ENCODE data around the gene GPR141.

DNA sequence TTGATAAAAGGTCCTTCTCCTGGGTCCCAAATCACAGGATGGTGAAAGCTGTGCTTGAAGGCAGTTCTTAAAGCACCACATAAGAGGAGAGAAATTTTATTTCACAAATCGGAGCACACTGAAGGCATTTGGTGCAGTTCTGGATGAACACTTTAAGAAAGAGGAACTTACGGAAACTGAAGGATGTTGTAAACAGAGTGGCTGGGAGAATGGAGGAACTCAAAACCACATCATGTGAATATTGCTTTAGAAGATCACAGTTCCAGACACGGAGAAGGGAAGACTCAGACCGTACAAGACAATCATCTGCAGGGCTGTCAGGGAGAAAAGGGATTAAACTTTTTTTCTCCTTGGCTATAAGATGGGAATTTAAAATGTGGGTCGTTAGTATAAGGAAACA is 9.0 kb upstream of the GPR141 start:
- TF ChIP-seq, protein P1, sequence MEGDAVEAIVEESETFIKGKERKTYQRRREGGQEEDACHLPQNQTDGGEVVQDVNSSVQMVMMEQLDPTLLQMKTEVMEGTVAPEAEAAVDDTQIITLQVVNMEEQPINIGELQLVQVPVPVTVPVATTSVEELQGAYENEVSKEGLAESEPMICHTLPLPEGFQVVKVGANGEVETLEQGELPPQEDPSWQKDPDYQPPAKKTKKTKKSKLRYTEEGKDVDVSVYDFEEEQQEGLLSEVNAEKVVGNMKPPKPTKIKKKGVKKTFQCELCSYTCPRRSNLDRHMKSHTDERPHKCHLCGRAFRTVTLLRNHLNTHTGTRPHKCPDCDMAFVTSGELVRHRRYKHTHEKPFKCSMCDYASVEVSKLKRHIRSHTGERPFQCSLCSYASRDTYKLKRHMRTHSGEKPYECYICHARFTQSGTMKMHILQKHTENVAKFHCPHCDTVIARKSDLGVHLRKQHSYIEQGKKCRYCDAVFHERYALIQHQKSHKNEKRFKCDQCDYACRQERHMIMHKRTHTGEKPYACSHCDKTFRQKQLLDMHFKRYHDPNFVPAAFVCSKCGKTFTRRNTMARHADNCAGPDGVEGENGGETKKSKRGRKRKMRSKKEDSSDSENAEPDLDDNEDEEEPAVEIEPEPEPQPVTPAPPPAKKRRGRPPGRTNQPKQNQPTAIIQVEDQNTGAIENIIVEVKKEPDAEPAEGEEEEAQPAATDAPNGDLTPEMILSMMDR (IDR thresholded peaks at IDR 0.05 in 2 of 3, conservative IDR thresholded peaks at IDR 0.05 in 1 of 3; ENCODE audit: borderline replicate concordance in 1 of 3, insufficient read depth in 1 of 3, low read depth in 2 of 3, low read length in 2 of 3): no peak
- TF ChIP-seq POLR2A (IDR thresholded peaks at IDR 0.05; ENCODE audit: borderline replicate concordance, extremely low read depth, insufficient read depth, insufficient read length): no peak
- no peak for TF ChIP-seq SRF (IDR thresholded peaks at IDR 0.05; ENCODE audit: low read depth)
- TF ChIP-seq ZNF274 (IDR thresholded peaks at IDR 0.05; ENCODE audit: low read depth, low read length): no peak
- TF ChIP-seq SP1 (IDR thresholded peaks at IDR 0.05; ENCODE audit: low read depth): no peak
- no peak for TF ChIP-seq EZH2phosphoT487 (IDR thresholded peaks at IDR 0.05; ENCODE audit: borderline replicate concordance)
- TF ChIP-seq, protein P2, sequence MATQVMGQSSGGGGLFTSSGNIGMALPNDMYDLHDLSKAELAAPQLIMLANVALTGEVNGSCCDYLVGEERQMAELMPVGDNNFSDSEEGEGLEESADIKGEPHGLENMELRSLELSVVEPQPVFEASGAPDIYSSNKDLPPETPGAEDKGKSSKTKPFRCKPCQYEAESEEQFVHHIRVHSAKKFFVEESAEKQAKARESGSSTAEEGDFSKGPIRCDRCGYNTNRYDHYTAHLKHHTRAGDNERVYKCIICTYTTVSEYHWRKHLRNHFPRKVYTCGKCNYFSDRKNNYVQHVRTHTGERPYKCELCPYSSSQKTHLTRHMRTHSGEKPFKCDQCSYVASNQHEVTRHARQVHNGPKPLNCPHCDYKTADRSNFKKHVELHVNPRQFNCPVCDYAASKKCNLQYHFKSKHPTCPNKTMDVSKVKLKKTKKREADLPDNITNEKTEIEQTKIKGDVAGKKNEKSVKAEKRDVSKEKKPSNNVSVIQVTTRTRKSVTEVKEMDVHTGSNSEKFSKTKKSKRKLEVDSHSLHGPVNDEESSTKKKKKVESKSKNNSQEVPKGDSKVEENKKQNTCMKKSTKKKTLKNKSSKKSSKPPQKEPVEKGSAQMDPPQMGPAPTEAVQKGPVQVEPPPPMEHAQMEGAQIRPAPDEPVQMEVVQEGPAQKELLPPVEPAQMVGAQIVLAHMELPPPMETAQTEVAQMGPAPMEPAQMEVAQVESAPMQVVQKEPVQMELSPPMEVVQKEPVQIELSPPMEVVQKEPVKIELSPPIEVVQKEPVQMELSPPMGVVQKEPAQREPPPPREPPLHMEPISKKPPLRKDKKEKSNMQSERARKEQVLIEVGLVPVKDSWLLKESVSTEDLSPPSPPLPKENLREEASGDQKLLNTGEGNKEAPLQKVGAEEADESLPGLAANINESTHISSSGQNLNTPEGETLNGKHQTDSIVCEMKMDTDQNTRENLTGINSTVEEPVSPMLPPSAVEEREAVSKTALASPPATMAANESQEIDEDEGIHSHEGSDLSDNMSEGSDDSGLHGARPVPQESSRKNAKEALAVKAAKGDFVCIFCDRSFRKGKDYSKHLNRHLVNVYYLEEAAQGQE (IDR thresholded peaks at IDR 0.05; ENCODE audit: low read depth): no peak
